Measurements from ENCODE around the gene AGGF1. TPM values are rescaled to one million over a fixed set of nuclear protein-coding genes. Genes with fewer than 3 reads are reported as not detected.

Gene AGGF1
- total RNA-seq, 1 donor from 2014 or later: 18.1 TPM

- Mint-ChIP-seq H3K4me3 (ENCODE audit: unreplicated experiment) (no peak overlapping the region), H3K4me1 (ENCODE audit: unreplicated experiment) (peaks cover 3% of the 10 kb centered on the region), H3K27me3 (ENCODE audit: unreplicated experiment) (no peaks in the 10 kb centered on the region), H3K27ac (ENCODE audit: unreplicated experiment) (no peak overlapping the region), H3K36me3 (ENCODE audit: low read depth, unreplicated experiment) (no peaks in the 10 kb centered on the region), H3K9me3 (ENCODE audit: unreplicated experiment) (no peaks in the 10 kb centered on the region)
- TF ChIP-seq CTCF (IDR thresholded peaks at IDR 0.05; ENCODE audit: unreplicated experiment): no peak
- DNase-seq (ENCODE audit: low spot score): no peak
These were observed 17.6 kb upstream of the AGGF1 start for GRCh38 chr5:77012601-77013000.

GRCh38 chr5:77015938-77016569 is 14.2 kb upstream of the AGGF1 start:
- Mint-ChIP-seq H3K27ac (ENCODE audit: unreplicated experiment) (no peak overlapping the region), H3K36me3 (ENCODE audit: low read depth, unreplicated experiment) (no peaks in the 10 kb centered on the region), H3K4me1 (ENCODE audit: unreplicated experiment) (peaks cover 9% of the 10 kb centered on the region), H3K27me3 (ENCODE audit: unreplicated experiment) (peaks cover 1% of the 10 kb centered on the region), H3K4me3 (ENCODE audit: unreplicated experiment) (no peak overlapping the region), H3K9me3 (ENCODE audit: unreplicated experiment) (no peaks in the 10 kb centered on the region)
- no peak for DNase-seq (ENCODE audit: low spot score)
- TF ChIP-seq CTCF (IDR thresholded peaks at IDR 0.05; ENCODE audit: unreplicated experiment): no peak

GRCh38 chr5:77016962-77017361 is 13.2 kb upstream of the AGGF1 start:
- Mint-ChIP-seq H3K36me3 (ENCODE audit: low read depth, unreplicated experiment) (no peaks in the 10 kb centered on the region), H3K4me1 (ENCODE audit: unreplicated experiment) (peaks cover 9% of the 10 kb centered on the region), H3K27ac (ENCODE audit: unreplicated experiment) (no peak overlapping the region), H3K27me3 (ENCODE audit: unreplicated experiment) (peaks cover 1% of the 10 kb centered on the region), H3K4me3 (ENCODE audit: unreplicated experiment) (no peak overlapping the region), H3K9me3 (ENCODE audit: unreplicated experiment) (no peaks in the 10 kb centered on the region)
- no peak for DNase-seq (ENCODE audit: low spot score)
- no peak for TF ChIP-seq CTCF (IDR thresholded peaks at IDR 0.05; ENCODE audit: unreplicated experiment)

- no peak for TF ChIP-seq CTCF (IDR thresholded peaks at IDR 0.05; ENCODE audit: unreplicated experiment)
- H3K27me3 Mint-ChIP-seq (ENCODE audit: unreplicated experiment): peaks cover 1% of the 10 kb centered on the region
- H3K36me3 Mint-ChIP-seq (ENCODE audit: low read depth, unreplicated experiment): no peaks in the 10 kb centered on the region
- no peak overlapping the region for H3K4me3 Mint-ChIP-seq (ENCODE audit: unreplicated experiment)
- peaks cover 5% of the 10 kb centered on the region for H3K9me3 Mint-ChIP-seq (ENCODE audit: unreplicated experiment)
- peaks cover 6% of the 10 kb centered on the region for H3K4me1 Mint-ChIP-seq (ENCODE audit: unreplicated experiment)
- DNase-seq (ENCODE audit: low spot score): no peak
- no peak overlapping the region for H3K27ac Mint-ChIP-seq (ENCODE audit: unreplicated experiment)
These were observed 12.5 kb upstream of the AGGF1 start for GRCh38 chr5:77017668-77018067.

- H3K4me3 Mint-ChIP-seq (ENCODE audit: unreplicated experiment): no peak overlapping the region
- no peaks in the 10 kb centered on the region for H3K36me3 Mint-ChIP-seq (ENCODE audit: low read depth, unreplicated experiment)
- TF ChIP-seq CTCF (IDR thresholded peaks at IDR 0.05; ENCODE audit: unreplicated experiment): no peak
- peaks cover 1% of the 10 kb centered on the region for H3K27me3 Mint-ChIP-seq (ENCODE audit: unreplicated experiment)
- DNase-seq (ENCODE audit: low spot score): no peak
- H3K4me1 Mint-ChIP-seq (ENCODE audit: unreplicated experiment): peaks cover 6% of the 10 kb centered on the region
- no peak overlapping the region for H3K27ac Mint-ChIP-seq (ENCODE audit: unreplicated experiment)
- H3K9me3 Mint-ChIP-seq (ENCODE audit: unreplicated experiment): peaks cover 7% of the 10 kb centered on the region
These were observed 7.4 kb upstream of the AGGF1 start for GRCh38 chr5:77022511-77023417.

Measured in endothelial cell (in vitro differentiated cells).